GM23248 (cell line): ENCODE data around the gene ATP5F1E. TPM values are rescaled to one million over a fixed set of nuclear protein-coding genes. Genes with fewer than 3 reads are reported as not detected.

Experiments
- DNase-seq: peaks from one replicate; pipeline ENCODE4 v3.0.0-alpha.2; 2015
- H2AFZ ChIP-seq: fragments of 200-600 bp; sonication (generic); 2 replicates; pipeline ENCODE4 v1.6.1; 2016; ENCODE audit warnings: antibody characterized with exemption
- H3F3A ChIP-seq: fragments of 200-600 bp; sonication (generic); 2 replicates; pipeline ENCODE4 v1.6.1; 2016; ENCODE audit warnings: mild to moderate bottlenecking, antibody characterized with exemption, mixed run types; ENCODE audit not compliant: insufficient read depth
- H3K27ac ChIP-seq: fragments of 200-600 bp; sonication (generic); 2 replicates; pipeline ENCODE4 v1.5.1; 2016; ENCODE audit warnings: mild to moderate bottlenecking
- H3K27me3 ChIP-seq: fragments of 200-600 bp; sonication (generic); replicated peaks from 2 replicates; pipeline ENCODE4 v1.6.1; 2016; ENCODE audit warnings: mild to moderate bottlenecking; ENCODE audit not compliant: insufficient read depth
- H3K36me3 ChIP-seq: fragments of 200-600 bp; sonication (generic); 2 replicates; pipeline ENCODE4 v1.6.1; 2016; ENCODE audit warnings: low read depth, mild to moderate bottlenecking
- H3K4me1 ChIP-seq: fragments of 200-600 bp; sonication (generic); 2 replicates; pipeline ENCODE4 v1.6.1; 2016; ENCODE audit warnings: mild to moderate bottlenecking; ENCODE audit not compliant: insufficient read depth
- H3K4me2 ChIP-seq: fragments of 200-600 bp; sonication (generic); one replicate; pipeline ENCODE4 v1.6.1; 2016; ENCODE audit warnings: mild to moderate bottlenecking; ENCODE audit not compliant: unreplicated experiment
- H3K4me3 ChIP-seq: fragments of 200-600 bp; sonication (generic); 2 replicates; pipeline ENCODE4 v1.5.1; 2016; ENCODE audit warnings: mild to moderate bottlenecking
- H3K79me2 ChIP-seq: fragments of 200-600 bp; sonication (generic); 2 replicates; pipeline ENCODE4 v1.6.1; 2016; ENCODE audit warnings: mild to moderate bottlenecking; ENCODE audit not compliant: insufficient read depth
- H3K9ac ChIP-seq: fragments of 200-600 bp; sonication (generic); 2 replicates; pipeline ENCODE4 v1.6.1; 2016; ENCODE audit warnings: mild to moderate bottlenecking
- H3K9me2 ChIP-seq: fragments of 200-600 bp; sonication (generic); 2 replicates; pipeline ENCODE4 v1.6.1; 2016; ENCODE audit warnings: mixed run types, mild to moderate bottlenecking, moderate library complexity; ENCODE audit not compliant: insufficient read depth
- H3K9me3 ChIP-seq: fragments of 200-600 bp; sonication (generic); one replicate; pipeline ENCODE4 v1.6.1; 2017; ENCODE audit warnings: low read depth
- H4K20me1 ChIP-seq: fragments of 200-600 bp; sonication (generic); 2 replicates; pipeline ENCODE4 v1.6.0; 2016; ENCODE audit not compliant: insufficient read depth
- EZH2 ChIP-seq: fragments of 200-600 bp; sonication (generic); IDR thresholded peaks from 2 replicates; pipeline ENCODE4 v1.6.1; 2018; ENCODE audit warnings: antibody characterized with exemption, mild to moderate bottlenecking; ENCODE audit not compliant: insufficient read depth, poor library complexity, severe bottlenecking
- EZH2phosphoT487 ChIP-seq: fragments of 200-600 bp; sonication (generic); IDR thresholded peaks from 2 replicates; pipeline ENCODE4 v1.6.1; 2018; ENCODE audit warnings: antibody characterized with exemption, moderate library complexity, mild to moderate bottlenecking, low read depth; ENCODE audit not compliant: insufficient read depth
- WGBS, 2 experiments: methylation state at CpG; one replicate each; pipeline ENCODE4 v1.1.6; 2015 to 2017; ENCODE audit warnings: low lambda C conversion rate in 2 of 2, low coverage in 1 of 2; ENCODE audit errors: missing lambda C conversion rate in 2 of 2; 5-methylcytosine and 5-hydroxymethylcytosine counted together
- in situ Hi-C: fragments of 300-500 bp; cut with MboI; formaldehyde crosslinking; loops from 2 replicates; pipeline ENCODE4 v1.15.0; 2020
- polyA plus RNA-seq: library from polyadenylated mRNA; unstranded; fragments of >200 nt; fragmentation: Nextera tagmentation; extraction: Ambion mirVana; gene quantifications from 2 replicates; pipeline ENCODE4 v1.2.1, GENCODE V29; 2016
- total RNA-seq: library from RNA; depleted of rRNA; stranded (reverse); fragments of >200 nt; shearing (Covaris generic); gene quantifications from 2 replicates; pipeline ENCODE4 v1.2.3, GENCODE V29; 2014

Gene ATP5F1E
- total and polyA plus RNA-seq, 2 experiments from 2014 or later, result 20.0 to 245 TPM

DNA sequence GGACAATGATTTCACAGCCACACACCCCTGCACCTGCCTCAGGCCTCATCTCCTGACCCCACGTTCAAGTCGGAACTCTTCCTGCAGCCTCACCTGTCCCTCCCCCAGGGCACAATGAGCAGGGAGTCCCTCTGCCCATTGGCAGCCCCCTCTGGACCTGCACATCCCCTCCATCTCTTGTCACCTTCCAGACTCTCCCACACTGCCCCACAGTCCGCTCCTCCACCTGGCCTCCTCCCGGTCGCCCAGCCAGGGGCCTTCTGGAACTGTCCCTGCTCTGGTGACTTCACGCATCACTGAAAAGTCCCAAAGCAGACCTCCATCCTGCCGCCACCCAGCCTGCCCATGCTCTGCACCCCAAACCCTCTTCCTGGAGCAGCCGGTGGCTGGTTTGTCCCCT lies 29.7 kb downstream of the ATP5F1E start:
- no peaks in the 10 kb centered on the region for H3K9me3 ChIP-seq

DNA sequence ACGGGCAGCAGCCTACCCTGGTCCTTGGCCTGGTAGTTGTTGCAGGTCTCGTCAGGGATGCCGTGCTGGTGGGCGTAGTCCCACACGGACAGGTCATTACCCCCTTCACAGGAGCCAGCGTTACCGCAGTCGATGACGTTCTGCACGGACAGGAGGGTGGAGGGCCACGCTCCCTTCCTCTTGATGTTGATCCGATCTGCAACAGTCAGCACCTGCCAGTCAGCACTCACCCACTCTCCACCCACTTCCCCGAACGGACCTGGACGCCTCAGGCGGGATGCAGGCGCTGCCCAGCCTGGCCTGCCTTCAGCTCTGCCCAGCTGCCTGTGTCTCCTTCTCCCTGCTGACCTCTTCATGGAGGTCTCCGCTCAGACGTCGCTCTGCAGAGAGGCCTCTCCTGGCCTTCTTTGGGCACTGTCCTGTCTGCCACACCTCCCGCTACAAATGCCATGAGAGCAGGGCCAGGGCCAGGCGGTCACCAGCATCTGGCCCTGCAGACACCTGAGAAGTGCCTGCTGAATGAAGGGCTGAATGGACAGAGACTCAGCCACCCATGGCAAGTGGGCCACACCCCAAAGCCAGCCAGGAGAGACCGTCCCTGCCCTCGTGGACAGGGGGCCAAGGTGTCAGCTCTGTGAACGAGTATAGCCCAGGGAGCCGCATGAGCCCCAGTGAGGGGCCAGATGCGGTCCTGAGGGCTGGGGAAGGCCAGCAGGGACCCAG lies 30.5 kb downstream of the ATP5F1E start:
- Histone ChIP-seq H3K9me2 (no peaks in the 10 kb centered on the region), H3K4me3 (no peak overlapping the region), H3K9ac (no peak overlapping the region), H2AFZ (no peak overlapping the region), H3K27me3 (no peaks in the 10 kb centered on the region), H3F3A (peaks cover 2% of the 10 kb centered on the region; the same call in 1 of the 2 replicates), H3K4me2 (no peak overlapping the region), H3K9me3 (no peaks in the 10 kb centered on the region), H3K27ac (no peak overlapping the region), H3K79me2 (peaks cover 41% of the 10 kb centered on the region), H4K20me1 (no peaks in the 10 kb centered on the region), H3K4me1 (peaks cover 11% of the 10 kb centered on the region), H3K36me3 (peaks cover 22% of the 10 kb centered on the region; the same call in 1 of the 2 replicates)
- 92% methylated on average over 27 of the region's 27 CpGs for WGBS, 2 experiments
- DNase-seq, result no peak
- in situ Hi-C loops, result loop anchor here (25.0 kb wide), 1 partner anchor 764 kb away; the partner anchor contains the start of gene ANKRD60
- TF ChIP-seq EZH2phosphoT487 (no peak), EZH2 (no peak)

More for the DNA sequence above, 29.7 kb downstream of the ATP5F1E start:
- Histone ChIP-seq H4K20me1 (no peaks in the 10 kb centered on the region), H3K27me3 (no peaks in the 10 kb centered on the region), H3K9ac (no peak overlapping the region), H3K4me3 (no peak overlapping the region), H3K4me1 (peaks cover 11% of the 10 kb centered on the region), H3K36me3 (peaks cover 15% of the 10 kb centered on the region; the same call in 1 of the 2 replicates), H3F3A (no peaks in the 10 kb centered on the region), H3K79me2 (peaks cover 43% of the 10 kb centered on the region), H2AFZ (no peak overlapping the region), H3K27ac (no peak overlapping the region), H3K4me2 (no peak overlapping the region), H3K9me2 (no peaks in the 10 kb centered on the region)
- DNase-seq, result no peak
- in situ Hi-C loops, result loop anchor here (25.0 kb wide), 1 partner anchor 765 kb away; the partner anchor contains the start of gene ANKRD60
- 91 to 93% methylated on average over 7 of the region's 8 CpGs for WGBS, 2 experiments
- TF ChIP-seq EZH2phosphoT487, result no peak
- no peak for TF ChIP-seq EZH2

DNA sequence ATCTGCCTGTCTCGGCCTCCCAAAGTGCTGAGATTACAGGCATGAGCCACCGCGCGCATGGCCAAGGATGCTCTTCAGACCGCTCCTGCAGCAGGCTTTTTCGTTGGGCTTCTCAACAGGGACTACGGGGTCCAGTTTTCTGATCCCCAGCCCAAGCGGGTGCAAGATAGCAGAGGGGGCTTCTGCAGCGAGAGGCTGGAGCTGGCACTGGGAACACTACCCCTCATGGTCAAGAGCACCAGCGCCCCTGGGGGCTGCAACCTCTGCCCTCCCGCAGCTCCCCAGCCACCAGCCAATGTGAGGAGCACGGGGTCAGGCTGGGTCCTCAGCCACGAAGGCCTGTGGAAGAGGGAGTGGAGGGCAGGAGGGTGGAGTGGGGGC lies 31.1 kb downstream of the ATP5F1E start:
- Histone ChIP-seq H3K79me2 (peaks cover 36% of the 10 kb centered on the region), H3K4me1 (peaks cover 11% of the 10 kb centered on the region), H3K36me3 (peaks cover 26% of the 10 kb centered on the region; the same call in 1 of the 2 replicates), H4K20me1 (no peaks in the 10 kb centered on the region), H3K4me3 (no peak overlapping the region), H3K4me2 (no peak overlapping the region), H3K27ac (no peak overlapping the region), H2AFZ (no peak overlapping the region), H3K9ac (no peak overlapping the region), H3K9me2 (no peaks in the 10 kb centered on the region), H3K27me3 (no peaks in the 10 kb centered on the region), H3F3A (peaks cover 8% of the 10 kb centered on the region), H3K9me3 (no peaks in the 10 kb centered on the region)
- no peak for DNase-seq
- TF ChIP-seq EZH2 (no peak), EZH2phosphoT487 (no peak)
- in situ Hi-C loops, result loop anchor here (25.0 kb wide), 1 partner anchor 764 kb away; the partner anchor contains the start of gene ANKRD60
- WGBS, 2 experiments, result 89 to 97% methylated on average over 12 to 13 of the region's 13 CpGs

DNA sequence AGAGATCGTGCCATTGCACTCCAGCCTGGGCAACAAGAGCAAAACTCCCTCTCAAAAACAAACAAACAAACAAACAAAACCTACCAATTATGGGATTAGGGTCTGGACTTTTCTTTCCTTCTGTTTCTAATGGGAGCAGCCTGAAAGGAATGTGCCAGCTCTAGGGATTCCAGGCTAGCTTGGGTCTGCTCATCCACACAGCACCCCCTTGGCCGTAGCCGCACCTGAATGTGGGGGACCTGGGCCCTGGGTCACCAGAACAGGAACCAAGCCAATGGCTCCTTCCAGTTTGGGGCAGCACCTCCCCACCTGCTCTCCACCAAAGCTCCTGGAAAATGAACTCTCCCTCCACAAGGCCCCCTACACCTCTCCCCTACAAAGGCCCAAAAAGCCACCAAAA lies 31.8 kb downstream of the ATP5F1E start:
- peaks cover 4% of the 10 kb centered on the region; the same call in 1 of the 2 replicates for H3K4me1 ChIP-seq
- no peak overlapping the region for H3K27ac ChIP-seq
- TF ChIP-seq EZH2phosphoT487, result no peak
- no peak for TF ChIP-seq EZH2
- in situ Hi-C loops, result loop anchor here (25.0 kb wide), 1 partner anchor 763 kb away; the partner anchor contains the start of gene ANKRD60
- H4K20me1 ChIP-seq, result no peaks in the 10 kb centered on the region
- no peaks in the 10 kb centered on the region for H3K9me2 ChIP-seq
- H3K79me2 ChIP-seq, result peaks cover 28% of the 10 kb centered on the region
- H3F3A ChIP-seq, result peaks cover 12% of the 10 kb centered on the region
- H3K9me3 ChIP-seq, result no peaks in the 10 kb centered on the region
- H3K36me3 ChIP-seq, result peaks cover 28% of the 10 kb centered on the region; the same call in 1 of the 2 replicates
- no peak overlapping the region for H3K4me3 ChIP-seq
- no peak overlapping the region for H2AFZ ChIP-seq
- H3K9ac ChIP-seq, result no peak overlapping the region
- no peak for DNase-seq
- 63 to 67% methylated on average over 3 of the region's 3 CpGs for WGBS, 2 experiments
- H3K27me3 ChIP-seq, result no peaks in the 10 kb centered on the region
- H3K4me2 ChIP-seq, result no peak overlapping the region
